ENCODE data around the gene ADAMTS9. TPM values are rescaled to one million over a fixed set of nuclear protein-coding genes. Genes with fewer than 3 reads are reported as not detected.

Gene ADAMTS9
- total and polyA plus RNA-seq, 10 of the 15 experiments (the other 5 are each of a cell fraction or from before 2014, with no cell fraction given): 0.08 TPM; not detected in 9

GRCh38 chr3:64620020-64620419 lies 67.8 kb downstream of the ADAMTS9 start:
- no peaks in the 10 kb centered on the region for H3K36me3 ChIP-seq (ENCODE audit: control insufficient read depth in 2 of 2, insufficient read depth in 2 of 2, low read length in 1 of 2)
- 18% methylated on average over 1 of the region's 1 CpG for WGBS (ENCODE audit: insufficient coverage, insufficient replicate concordance, low lambda C conversion rate, missing lambda C conversion rate)
- FAIRE-seq (no peak), ATAC-seq (no peak), DNase-seq (ENCODE audit: low read depth, low spot score) (no peak)
- no peak overlapping the region for H3K4me3 ChIP-seq
- RAD21 ChIA-PET (ENCODE audit: unreplicated experiment): no interaction called here
- no peak overlapping the region for H2AFZ ChIP-seq (ENCODE audit: control insufficient read depth, low read depth, low read length)
- SMC1A ChIA-PET (ENCODE audit: uncharacterized antibody, unreplicated experiment): interaction anchor here (1.1 kb wide), 1 partner anchor 30 kb away, joined by 7 read pairs; no protein-coding TSS in a partner anchor
- H3K27me3 ChIP-seq (replicated peaks in 1 of 2; ENCODE audit: control insufficient read depth in 2 of 2, insufficient read depth in 2 of 2, low read length in 1 of 2): no peaks in the 10 kb centered on the region
- H3K9ac ChIP-seq (ENCODE audit: control insufficient read depth, insufficient read depth, low read length): no peak overlapping the region
- CTCF ChIA-PET: no interaction called here
- H3K27ac ChIP-seq (ENCODE audit: control insufficient read depth, insufficient read depth): no peak overlapping the region
- H3K4me1 ChIP-seq (ENCODE audit: control insufficient read depth, insufficient read depth, low read length): no peaks in the 10 kb centered on the region
- no peaks in the 10 kb centered on the region; the same call in 1 of the 2 replicates for H4K20me1 ChIP-seq (ENCODE audit: control insufficient read depth, insufficient read depth)
- intact Hi-C loops (cut with micrococcal nuclease; ENCODE audit: unreplicated experiment) (no loop called here), in situ Hi-C loops (cut with MboI) (no loop called here)
- BruUV-seq (replicated peaks): no TSS peak
- H3K79me2 ChIP-seq (ENCODE audit: control insufficient read depth, insufficient read depth, low read length): no peaks in the 10 kb centered on the region
- POLR2A ChIA-PET: no interaction called here
- no peaks in the 10 kb centered on the region for H3K9me3 ChIP-seq (replicated peaks; ENCODE audit: control insufficient read depth, insufficient read depth, low read length)
- no peak overlapping the region for H3K4me2 ChIP-seq (ENCODE audit: control insufficient read depth, insufficient read depth)
- TF ChIP-seq ZBTB40 (IDR thresholded peaks at IDR 0.05; ENCODE audit: borderline replicate concordance) (no peak), ETV6 (conservative IDR thresholded peaks at IDR 0.05 in 1 of 2, IDR thresholded peaks at IDR 0.05 in 1 of 2; ENCODE audit: borderline replicate concordance in 1 of 2, low read depth in 1 of 2) (peak in 1 of 2 experiments; percentile 57; a peak in 1 of 4 replicates), TBL1XR1 (IDR thresholded peaks at IDR 0.05; ENCODE audit: low read depth, low read length) (no peak), CUX1 (IDR thresholded peaks at IDR 0.05; ENCODE audit: insufficient replicate concordance, low read depth, low read length) (no peak), NKRF (conservative IDR thresholded peaks at IDR 0.05) (no peak), JUND (IDR thresholded peaks at IDR 0.05; ENCODE audit: low read depth, low read length) (no peak), NR2F1 (conservative IDR thresholded peaks at IDR 0.05) (no peak), POLR2A (IDR thresholded peaks at IDR 0.05; ENCODE audit: low read depth, low read length) (no peak)
